ENCODE data around the gene MRTFA.
"Not testable (repeated sequence)": the region's sequence is repeated elsewhere in the genome, so short reads cannot be mapped to it uniquely, and the experiment has no call there.

The MRTFA gene

GRCh38 chr22:40625794-40626193, 10.7 kb downstream of the MRTFA start:
- not testable (repeated sequence) for DNase-seq

- not testable (repeated sequence) for DNase-seq
Measured at GRCh38 chr22:40625281-40625680, 11.2 kb downstream of the MRTFA start.

GRCh38 chr22:40624770-40625169, 11.7 kb downstream of the MRTFA start:
- DNase-seq = no peak

GRCh38 chr22:40621309-40622151, 15.0 kb downstream of the MRTFA start:
- DNase-seq = no peak

- no peak for DNase-seq
Measured at GRCh38 chr22:40620464-40621046, 16.0 kb downstream of the MRTFA start.

- DNase-seq = no peak
Measured at GRCh38 chr22:40618400-40618799, 18.1 kb downstream of the MRTFA start.

- no peak for DNase-seq
Measured at GRCh38 chr22:40616578-40616977, 19.9 kb downstream of the MRTFA start.

GRCh38 chr22:40613067-40613466, 23.5 kb downstream of the MRTFA start:
- no peak for DNase-seq

GRCh38 chr22:40612291-40612751, 24.2 kb downstream of the MRTFA start:
- no peak for DNase-seq

- DNase-seq = no peak
Measured at GRCh38 chr22:40611606-40612005, 24.9 kb downstream of the MRTFA start.

GRCh38 chr22:40610329-40610850, 26.1 kb downstream of the MRTFA start:
- DNase-seq = no peak

GRCh38 chr22:40609216-40609615, 27.3 kb downstream of the MRTFA start:
- no peak for DNase-seq

GRCh38 chr22:40607506-40607905, 29.0 kb downstream of the MRTFA start:
- DNase-seq = no peak

- DNase-seq = no peak
Measured at GRCh38 chr22:40606306-40606705, 30.2 kb downstream of the MRTFA start.

GRCh38 chr22:40605761-40606160, 30.8 kb downstream of the MRTFA start:
- DNase-seq = no peak

- no peak for DNase-seq
Measured at GRCh38 chr22:40603088-40603605, 33.4 kb downstream of the MRTFA start.

- no peak for DNase-seq
Measured at GRCh38 chr22:40602231-40602630, 34.3 kb downstream of the MRTFA start.

- DNase-seq = no peak
Measured at GRCh38 chr22:40599731-40600130, 36.8 kb downstream of the MRTFA start.

GRCh38 chr22:40598712-40599111, 37.8 kb downstream of the MRTFA start:
- not testable (repeated sequence) for DNase-seq

- DNase-seq = no peak
Measured at GRCh38 chr22:40597526-40598430, 38.7 kb downstream of the MRTFA start.

GRCh38 chr22:40595497-40596234, 40.9 kb downstream of the MRTFA start:
- no peak for DNase-seq

- DNase-seq = no peak
Measured at GRCh38 chr22:40594924-40595323, 41.6 kb downstream of the MRTFA start.
